Cerebellar nuclear complex (tissue), 1 donor: ENCODE measurements around the gene DNAH5.
"Not testable (repeated sequence)": the region's sequence is repeated elsewhere in the genome, so short reads cannot be mapped to it uniquely, and the experiment has no call there.

Experiments used
- DNase-seq, 2 experiments: peaks; one replicate each; lab custom pipeline; 2025; lab: John Stamatoyannopoulos, UW

The DNAH5 gene, protein sequence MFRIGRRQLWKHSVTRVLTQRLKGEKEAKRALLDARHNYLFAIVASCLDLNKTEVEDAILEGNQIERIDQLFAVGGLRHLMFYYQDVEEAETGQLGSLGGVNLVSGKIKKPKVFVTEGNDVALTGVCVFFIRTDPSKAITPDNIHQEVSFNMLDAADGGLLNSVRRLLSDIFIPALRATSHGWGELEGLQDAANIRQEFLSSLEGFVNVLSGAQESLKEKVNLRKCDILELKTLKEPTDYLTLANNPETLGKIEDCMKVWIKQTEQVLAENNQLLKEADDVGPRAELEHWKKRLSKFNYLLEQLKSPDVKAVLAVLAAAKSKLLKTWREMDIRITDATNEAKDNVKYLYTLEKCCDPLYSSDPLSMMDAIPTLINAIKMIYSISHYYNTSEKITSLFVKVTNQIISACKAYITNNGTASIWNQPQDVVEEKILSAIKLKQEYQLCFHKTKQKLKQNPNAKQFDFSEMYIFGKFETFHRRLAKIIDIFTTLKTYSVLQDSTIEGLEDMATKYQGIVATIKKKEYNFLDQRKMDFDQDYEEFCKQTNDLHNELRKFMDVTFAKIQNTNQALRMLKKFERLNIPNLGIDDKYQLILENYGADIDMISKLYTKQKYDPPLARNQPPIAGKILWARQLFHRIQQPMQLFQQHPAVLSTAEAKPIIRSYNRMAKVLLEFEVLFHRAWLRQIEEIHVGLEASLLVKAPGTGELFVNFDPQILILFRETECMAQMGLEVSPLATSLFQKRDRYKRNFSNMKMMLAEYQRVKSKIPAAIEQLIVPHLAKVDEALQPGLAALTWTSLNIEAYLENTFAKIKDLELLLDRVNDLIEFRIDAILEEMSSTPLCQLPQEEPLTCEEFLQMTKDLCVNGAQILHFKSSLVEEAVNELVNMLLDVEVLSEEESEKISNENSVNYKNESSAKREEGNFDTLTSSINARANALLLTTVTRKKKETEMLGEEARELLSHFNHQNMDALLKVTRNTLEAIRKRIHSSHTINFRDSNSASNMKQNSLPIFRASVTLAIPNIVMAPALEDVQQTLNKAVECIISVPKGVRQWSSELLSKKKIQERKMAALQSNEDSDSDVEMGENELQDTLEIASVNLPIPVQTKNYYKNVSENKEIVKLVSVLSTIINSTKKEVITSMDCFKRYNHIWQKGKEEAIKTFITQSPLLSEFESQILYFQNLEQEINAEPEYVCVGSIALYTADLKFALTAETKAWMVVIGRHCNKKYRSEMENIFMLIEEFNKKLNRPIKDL (N-terminal part only)

GRCh38 chr5:13944560-13945199 lies at the start of gene DNAH5:
TSS of gene DNAH5 (minus strand) at chr5:13944688. CDS start at chr5:13944438, 250 bp downstream.
- no peak for DNase-seq

- no peak for DNase-seq
Measured at GRCh38 chr5:13993926-13994325, 49.4 kb upstream of the DNAH5 start.

DNA sequence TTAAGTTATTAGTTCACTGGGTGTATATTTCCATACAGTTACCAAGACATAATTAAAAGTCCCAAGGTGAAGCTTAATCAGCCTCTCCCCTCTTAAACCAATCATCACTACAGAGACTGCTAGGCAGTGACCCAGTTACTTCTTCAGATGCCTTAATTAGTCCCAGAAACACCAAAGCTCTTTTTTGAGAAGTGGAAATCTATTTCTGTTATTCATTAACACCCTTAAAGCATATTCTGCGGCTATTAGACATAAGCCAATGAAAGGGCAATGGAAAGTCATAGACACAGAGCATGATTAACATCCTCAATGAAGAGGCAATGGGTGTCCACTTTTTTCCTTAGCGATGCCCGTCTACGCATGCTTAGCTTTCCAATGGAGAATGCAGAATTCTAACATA lies 48.3 kb upstream of the DNAH5 start:
- no peak for DNase-seq

DNA sequence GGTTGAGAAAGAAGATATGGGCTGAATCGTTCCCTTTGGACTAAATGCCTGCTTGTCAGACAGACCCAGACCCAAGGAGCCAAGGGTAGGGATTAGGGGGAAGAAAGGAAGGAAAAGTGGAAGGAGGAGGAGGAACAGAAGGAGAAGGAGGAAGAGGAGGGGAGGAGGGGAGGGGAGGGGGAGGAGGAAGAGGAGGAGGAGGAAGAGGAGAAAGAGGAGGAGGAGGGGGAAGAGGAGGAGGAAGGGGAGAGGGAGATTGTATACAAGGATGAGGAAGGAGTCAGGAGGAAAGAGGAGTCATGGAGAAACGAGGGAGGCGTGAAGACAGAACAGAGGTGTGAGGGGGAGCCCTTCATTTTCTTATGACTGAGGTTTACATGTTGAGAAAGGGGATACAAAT lies 46.9 kb upstream of the DNAH5 start:
- DNase-seq = no peak

DNA sequence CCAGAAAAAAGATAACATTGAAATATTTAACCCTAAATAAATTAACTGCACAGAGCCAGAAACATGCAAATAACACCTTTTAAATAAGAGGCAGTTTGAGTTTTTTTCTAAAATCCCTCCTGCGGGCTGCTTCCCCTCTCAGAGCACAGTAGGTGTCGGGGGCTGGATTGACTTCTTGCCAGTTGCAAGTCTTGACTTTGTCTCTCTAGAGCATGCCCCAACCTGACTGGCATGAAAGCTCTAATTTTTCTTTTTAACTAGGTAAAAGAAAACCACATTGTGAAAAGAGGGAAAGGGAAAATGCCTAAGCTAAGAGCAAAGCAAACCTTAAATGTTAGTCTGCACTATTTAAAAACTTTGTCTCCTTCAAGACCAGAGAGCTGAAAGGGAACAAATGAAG lies 46.4 kb upstream of the DNAH5 start:
- no peak for DNase-seq

DNA sequence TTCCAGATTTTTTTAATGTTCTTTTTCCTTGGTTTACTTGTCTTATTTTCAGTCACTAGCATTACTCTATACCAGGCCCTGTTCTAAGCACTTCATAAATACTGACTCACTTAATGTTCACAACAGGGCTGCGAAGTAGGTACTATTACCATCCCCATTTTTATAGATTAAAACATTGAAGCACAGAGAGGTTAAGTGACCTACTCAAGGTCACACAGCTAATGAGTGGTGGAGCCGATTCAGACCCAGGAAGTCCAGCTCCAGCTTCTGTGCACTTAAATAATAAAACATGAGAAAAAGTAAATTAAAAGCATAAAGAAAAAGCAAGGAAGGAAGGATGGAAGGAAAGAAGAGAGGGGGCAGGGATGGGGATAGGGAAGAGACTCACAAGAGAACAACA lies 45.3 kb upstream of the DNAH5 start:
- DNase-seq = no peak

- peak in 1 of 2 experiments; percentile 58 for DNase-seq
Measured at GRCh38 chr5:13987843-13988464, 43.5 kb upstream of the DNAH5 start.

DNA sequence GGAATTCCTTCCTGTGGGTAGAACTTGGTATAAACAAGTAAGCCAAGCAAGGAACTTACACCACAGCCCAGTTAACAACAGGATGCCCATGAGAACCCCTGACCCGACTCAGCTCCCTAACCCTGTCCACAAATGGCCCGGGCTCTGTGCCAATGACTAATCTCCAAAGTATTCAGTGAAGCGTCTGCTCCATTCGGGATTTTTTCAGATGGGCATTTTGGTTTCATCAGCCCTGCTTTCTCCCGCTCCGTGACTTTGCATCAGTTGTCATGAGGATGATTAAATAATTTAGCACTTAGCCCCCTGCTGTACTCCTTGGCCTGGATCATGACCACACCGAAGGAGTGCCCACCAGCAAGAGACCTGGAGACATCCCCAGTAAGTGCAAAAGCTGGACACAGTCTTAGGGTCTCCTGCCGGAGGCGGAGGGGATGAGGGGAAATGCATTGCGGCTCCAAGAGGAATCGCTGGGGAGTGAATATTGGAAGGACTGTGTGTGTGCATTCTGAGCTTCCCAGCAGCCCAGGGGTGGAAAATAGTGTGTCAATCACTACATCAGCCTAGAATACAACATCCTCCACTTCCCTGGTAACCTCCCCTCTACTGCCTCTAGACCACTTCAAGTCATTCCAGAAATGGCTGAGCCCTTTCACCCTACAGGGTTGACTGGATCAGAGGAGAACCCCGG lies 41.4 kb upstream of the DNAH5 start:
- DNase-seq = no peak

DNA sequence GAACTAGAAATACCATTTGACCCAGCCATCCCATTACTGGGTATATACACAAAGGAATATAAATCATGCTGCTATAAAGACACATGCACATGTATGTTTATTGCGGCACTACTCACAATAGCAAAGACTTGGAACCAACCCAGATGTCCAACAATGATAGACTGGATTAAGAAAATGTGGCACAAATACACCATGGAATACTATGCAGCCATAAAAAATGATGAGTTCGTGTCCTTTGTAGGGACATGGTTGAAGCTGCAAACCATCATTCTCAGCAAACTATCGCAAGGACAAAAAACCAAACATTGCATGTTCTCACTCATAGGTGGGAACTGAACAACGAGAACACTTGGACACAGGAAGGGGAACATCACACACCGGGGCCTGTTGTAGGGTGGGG lies 40.4 kb upstream of the DNAH5 start:
- DNase-seq = not testable (repeated sequence)

GRCh38 chr5:13976867-13977830 lies 32.7 kb upstream of the DNAH5 start:
- DNase-seq = no peak

- no peak for DNase-seq
Measured at GRCh38 chr5:13976223-13976622, 31.7 kb upstream of the DNAH5 start.

DNA sequence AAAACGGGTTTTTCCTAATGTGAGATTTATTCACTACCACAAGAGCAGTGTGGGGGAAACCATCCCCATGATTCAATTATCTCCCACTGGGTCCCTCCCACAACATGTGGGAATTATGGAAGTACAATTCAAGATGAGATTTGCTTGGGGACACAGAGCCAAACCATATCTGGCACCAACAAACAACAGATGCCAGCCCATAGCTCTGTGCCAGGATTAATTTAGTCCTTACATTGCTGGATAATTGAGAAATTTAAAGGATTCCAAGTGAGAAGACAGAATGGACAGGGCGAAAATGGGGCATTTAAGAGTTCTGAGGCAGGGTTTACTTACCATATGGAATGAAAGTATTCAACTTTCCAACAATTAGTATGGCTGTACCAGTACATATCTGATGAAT lies 30.8 kb upstream of the DNAH5 start:
- no peak for DNase-seq

GRCh38 chr5:13973724-13974123 lies 29.2 kb upstream of the DNAH5 start:
- DNase-seq = no peak

DNA sequence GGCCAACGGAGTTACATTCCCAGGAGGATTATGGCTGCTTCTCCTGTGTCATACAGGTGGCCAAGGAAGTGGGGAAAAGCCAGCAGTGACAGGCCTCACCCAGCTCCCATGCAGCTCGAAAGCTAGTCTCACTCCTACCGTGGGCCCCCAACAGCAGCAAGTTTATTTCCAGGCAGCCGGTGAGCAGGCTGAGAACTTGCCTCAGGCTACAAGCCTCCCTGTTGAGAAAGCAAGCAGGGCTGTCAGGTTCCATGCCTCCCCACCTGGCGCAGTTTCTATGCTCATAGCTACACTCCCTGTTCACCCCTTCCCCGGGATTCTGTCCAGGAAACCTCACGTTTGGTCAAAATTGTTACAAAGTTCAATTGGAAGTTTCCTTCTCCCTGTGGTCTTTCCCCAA lies 27.5 kb upstream of the DNAH5 start:
- DNase-seq = no peak

- peak; percentile 38 to 54 for DNase-seq
Measured at GRCh38 chr5:13957032-13957645, 12.7 kb upstream of the DNAH5 start.

GRCh38 chr5:13956471-13956870 lies 12.0 kb upstream of the DNAH5 start:
- DNase-seq = no peak

DNA sequence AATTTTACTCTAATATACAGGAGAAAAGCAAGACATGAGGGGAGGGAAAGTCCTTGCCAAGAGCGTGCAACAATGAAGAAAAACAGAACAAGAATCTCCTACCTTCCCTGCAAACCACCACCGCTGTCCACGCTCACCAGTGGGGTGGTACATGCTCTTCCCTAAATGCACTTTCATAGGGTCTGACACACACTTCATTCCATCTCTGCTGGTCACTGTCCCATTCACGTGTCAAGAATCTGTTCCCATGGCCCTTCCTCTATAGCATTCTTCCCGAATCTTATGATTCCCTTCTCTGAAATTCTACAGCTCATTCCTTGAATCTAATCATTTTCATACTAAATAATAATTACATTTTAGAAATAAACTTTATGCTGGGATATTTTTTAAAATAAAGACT lies 11.4 kb upstream of the DNAH5 start:
- no peak for DNase-seq

- peak in 1 of 2 experiments; percentile 24 for DNase-seq
Measured at GRCh38 chr5:13946111-13946510, 1.6 kb upstream of the DNAH5 start.

- DNase-seq = no peak
Measured at GRCh38 chr5:13945271-13945670, 783 bp upstream of the DNAH5 start.
